ENCODE results near the gene ZDHHC14. TPM values are rescaled to one million over a fixed set of nuclear protein-coding genes. Genes with fewer than 3 reads are reported as not detected.

The ZDHHC14 gene
- total and polyA plus RNA-seq, 8 donors: 3.4 to 25.7 (median 7.4) TPM

DNA sequence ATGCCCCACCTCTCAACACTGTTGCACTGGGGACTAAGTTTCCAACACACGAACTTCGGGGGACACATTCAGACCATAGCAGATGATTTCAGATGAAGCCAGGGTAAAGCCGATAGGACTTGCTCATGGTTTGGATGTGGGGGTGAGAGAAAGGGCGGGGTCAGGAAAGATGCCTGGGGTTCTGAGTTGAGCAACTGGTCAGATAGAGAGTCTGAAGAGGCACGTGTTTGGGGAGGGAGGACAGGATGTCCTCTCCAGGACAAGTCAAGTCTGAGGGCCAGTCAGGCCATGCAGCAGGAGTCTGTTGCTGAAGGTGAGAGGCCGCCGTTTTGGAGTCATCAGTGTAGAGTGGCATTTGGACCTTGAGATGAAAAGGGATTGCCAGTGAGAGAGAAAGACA lies 244.1 kb downstream of the ZDHHC14 start:
- H3K9me3 ChIP-seq: no peaks in the 10 kb centered on the region
- H3K27me3 ChIP-seq: no peaks in the 10 kb centered on the region
- H3K4me3 ChIP-seq: no peak overlapping the region
- WGBS, 5 donors: 88 to 92% (median 90%) methylated on average over 7 of the region's 7 CpGs
- no peak overlapping the region for H3K27ac ChIP-seq
- TF ChIP-seq POLR2AphosphoS5 (IDR thresholded peaks at IDR 0.05): no peak
- no peaks in the 10 kb centered on the region for H3K4me1 ChIP-seq
- intact Hi-C loops (cut with DNase I; ENCODE audit: low total_unique reads): no loop called here
- DNase-seq: no peak
- no peaks in the 10 kb centered on the region for H3K36me3 ChIP-seq

DNA sequence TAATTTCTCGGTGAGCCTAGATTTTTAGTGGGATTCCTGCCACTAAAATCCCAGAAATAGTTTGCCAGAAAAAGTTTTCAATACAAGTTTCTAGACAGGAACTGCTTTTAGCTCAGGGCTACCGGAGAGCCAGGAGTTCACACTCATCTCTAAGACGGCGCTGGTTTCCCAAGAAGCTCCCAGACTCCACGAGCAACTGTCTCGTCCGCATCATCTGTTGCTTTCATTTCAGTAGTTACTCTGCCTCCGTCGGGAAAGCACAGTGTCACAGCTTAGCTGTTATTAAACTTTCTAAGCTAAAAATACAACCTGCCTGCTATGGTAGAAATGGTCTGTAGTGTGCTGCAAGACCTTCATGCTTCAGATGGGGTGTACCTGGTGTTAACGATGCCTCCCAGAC lies 244.8 kb downstream of the ZDHHC14 start:
- no peaks in the 10 kb centered on the region for H3K27me3 ChIP-seq
- H3K9me3 ChIP-seq: no peaks in the 10 kb centered on the region
- H3K4me3 ChIP-seq: no peak overlapping the region
- no peak for TF ChIP-seq POLR2AphosphoS5 (IDR thresholded peaks at IDR 0.05)
- TF ChIP-seq, protein P1, sequence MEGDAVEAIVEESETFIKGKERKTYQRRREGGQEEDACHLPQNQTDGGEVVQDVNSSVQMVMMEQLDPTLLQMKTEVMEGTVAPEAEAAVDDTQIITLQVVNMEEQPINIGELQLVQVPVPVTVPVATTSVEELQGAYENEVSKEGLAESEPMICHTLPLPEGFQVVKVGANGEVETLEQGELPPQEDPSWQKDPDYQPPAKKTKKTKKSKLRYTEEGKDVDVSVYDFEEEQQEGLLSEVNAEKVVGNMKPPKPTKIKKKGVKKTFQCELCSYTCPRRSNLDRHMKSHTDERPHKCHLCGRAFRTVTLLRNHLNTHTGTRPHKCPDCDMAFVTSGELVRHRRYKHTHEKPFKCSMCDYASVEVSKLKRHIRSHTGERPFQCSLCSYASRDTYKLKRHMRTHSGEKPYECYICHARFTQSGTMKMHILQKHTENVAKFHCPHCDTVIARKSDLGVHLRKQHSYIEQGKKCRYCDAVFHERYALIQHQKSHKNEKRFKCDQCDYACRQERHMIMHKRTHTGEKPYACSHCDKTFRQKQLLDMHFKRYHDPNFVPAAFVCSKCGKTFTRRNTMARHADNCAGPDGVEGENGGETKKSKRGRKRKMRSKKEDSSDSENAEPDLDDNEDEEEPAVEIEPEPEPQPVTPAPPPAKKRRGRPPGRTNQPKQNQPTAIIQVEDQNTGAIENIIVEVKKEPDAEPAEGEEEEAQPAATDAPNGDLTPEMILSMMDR (IDR thresholded peaks at IDR 0.05): no peak
- no peak for DNase-seq
- H3K4me1 ChIP-seq: no peaks in the 10 kb centered on the region
- H3K27ac ChIP-seq: no peak overlapping the region
- H3K36me3 ChIP-seq: no peaks in the 10 kb centered on the region
- WGBS, 5 donors: 75 to 90% (median 79%) methylated on average over 10 of the region's 10 CpGs
- intact Hi-C loops (cut with DNase I; ENCODE audit: low total_unique reads): no loop called here

DNA sequence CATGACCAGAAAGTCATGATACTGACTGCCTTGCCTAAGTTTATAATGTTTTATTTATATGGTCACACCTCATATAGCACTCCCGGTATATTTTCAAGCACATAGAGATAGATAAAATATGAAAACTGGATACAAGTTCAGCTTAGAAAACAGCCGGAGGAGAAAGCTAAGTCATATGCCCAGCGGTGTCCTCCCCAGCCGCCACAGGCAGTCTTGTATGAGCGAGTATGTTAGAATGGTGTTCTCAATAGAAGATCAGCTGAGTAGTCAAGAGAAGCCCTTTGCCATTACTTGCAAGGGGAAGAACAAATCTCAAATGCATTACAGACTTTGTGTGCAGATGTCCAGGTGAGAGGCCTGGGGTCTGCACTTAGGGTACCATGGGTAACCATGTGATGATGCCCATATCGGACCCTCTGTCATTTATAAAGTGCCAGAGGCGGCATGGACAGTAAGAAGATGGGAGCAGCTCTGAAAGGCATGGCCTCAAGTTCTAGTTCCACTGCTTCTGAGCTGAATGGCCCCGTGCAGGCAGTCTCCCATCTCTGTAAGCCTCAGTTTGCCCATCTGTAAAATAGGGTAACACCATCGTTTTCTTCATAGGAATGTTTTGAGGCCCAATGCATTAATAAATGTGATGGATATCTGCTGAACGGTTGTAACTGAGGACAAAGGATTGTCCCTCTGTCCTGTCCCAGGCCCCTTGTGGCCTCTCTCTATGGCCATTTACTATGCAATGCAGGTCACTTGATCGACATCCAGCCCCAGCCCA lies 246.4 kb downstream of the ZDHHC14 start:
- Histone ChIP-seq H3K9me3 (no peaks in the 10 kb centered on the region), H3K36me3 (no peaks in the 10 kb centered on the region), H3K4me1 (no peaks in the 10 kb centered on the region), H3K4me3 (no peak overlapping the region), H3K27ac (no peak overlapping the region), H3K27me3 (no peaks in the 10 kb centered on the region)
- WGBS, 5 donors: 84 to 91% (median 90%) methylated on average over 11 of the region's 11 CpGs
- TF ChIP-seq POLR2AphosphoS5 (IDR thresholded peaks at IDR 0.05): no peak
- TF ChIP-seq, protein P1 (IDR thresholded peaks at IDR 0.05): no peak
- no peak for TF ChIP-seq POLR2A (IDR thresholded peaks at IDR 0.05)
- TF ChIP-seq EP300 (IDR thresholded peaks at IDR 0.05): no peak
- no peak for DNase-seq
- intact Hi-C loops (cut with DNase I; ENCODE audit: low total_unique reads): no loop called here

DNA sequence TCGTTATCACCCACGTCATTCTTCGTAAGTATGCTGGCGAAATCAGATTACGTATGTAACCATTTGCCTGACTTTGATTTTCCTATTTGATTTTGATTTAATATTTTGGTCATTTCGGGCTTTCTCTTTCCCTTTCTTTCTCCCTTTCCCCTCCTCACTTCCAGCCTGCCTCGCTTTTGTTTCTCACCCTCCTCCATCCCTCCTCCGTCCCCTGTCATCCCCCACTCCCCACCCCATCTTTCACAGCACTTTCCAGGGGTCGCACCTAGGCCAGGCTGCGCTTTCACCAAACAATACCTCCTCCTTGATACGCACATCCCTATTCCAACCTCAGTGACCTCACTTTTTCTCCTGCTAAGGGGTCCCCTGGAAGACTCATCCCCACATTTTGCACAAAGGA lies 247.5 kb downstream of the ZDHHC14 start:
- no peaks in the 10 kb centered on the region for H3K4me1 ChIP-seq
- H3K9me3 ChIP-seq: no peaks in the 10 kb centered on the region
- DNase-seq: no peak
- no peak overlapping the region for H3K4me3 ChIP-seq
- H3K36me3 ChIP-seq: peaks cover 0 to 8% (median 6%) of the 10 kb centered on the region in 4 donors
- TF ChIP-seq EP300 (IDR thresholded peaks at IDR 0.05) (no peak), POLR2AphosphoS5 (IDR thresholded peaks at IDR 0.05) (no peak), POLR2A (IDR thresholded peaks at IDR 0.05) (no peak)
- TF ChIP-seq, protein P1 (IDR thresholded peaks at IDR 0.05): no peak
- no peaks in the 10 kb centered on the region for H3K27me3 ChIP-seq
- 51 to 76% (median 64%) methylated on average over 11 of the region's 11 CpGs for WGBS, 5 donors
- H3K27ac ChIP-seq: no peak overlapping the region
- intact Hi-C loops (cut with DNase I; ENCODE audit: low total_unique reads): no loop called here

DNA sequence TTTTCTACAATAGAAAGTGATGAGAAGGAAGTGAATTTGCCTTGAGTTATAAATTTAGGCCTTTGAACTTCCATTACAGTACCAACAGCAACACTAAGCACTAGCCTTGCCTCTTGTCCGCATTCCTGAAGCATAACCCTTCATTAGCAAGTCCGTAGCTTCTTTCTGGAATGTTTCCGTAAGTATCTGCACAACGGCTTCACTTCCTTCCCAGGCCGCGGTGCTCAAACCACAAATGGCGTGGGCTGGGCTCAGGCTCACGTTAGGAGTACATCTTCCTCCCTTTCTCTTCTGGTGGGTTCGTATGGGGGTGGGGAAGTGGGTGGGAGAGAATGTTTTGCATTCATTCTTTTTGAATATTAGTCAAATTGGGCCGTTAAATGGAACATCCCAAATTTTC lies 248.2 kb downstream of the ZDHHC14 start:
- no peak for DNase-seq
- no peaks in the 10 kb centered on the region for H3K27me3 ChIP-seq
- intact Hi-C loops (cut with DNase I; ENCODE audit: low total_unique reads): no loop called here
- H3K27ac ChIP-seq: no peak overlapping the region
- no peak for TF ChIP-seq EP300 (IDR thresholded peaks at IDR 0.05)
- TF ChIP-seq, protein P1 (IDR thresholded peaks at IDR 0.05): no peak
- TF ChIP-seq POLR2AphosphoS5 (IDR thresholded peaks at IDR 0.05): no peak
- no peak for TF ChIP-seq POLR2A (IDR thresholded peaks at IDR 0.05)
- H3K36me3 ChIP-seq: peaks cover 0 to 11% (median 7%) of the 10 kb centered on the region in 4 donors
- H3K4me1 ChIP-seq: no peaks in the 10 kb centered on the region
- H3K9me3 ChIP-seq: no peaks in the 10 kb centered on the region
- no peak overlapping the region for H3K4me3 ChIP-seq
- 67 to 82% (median 78%) methylated on average over 10 of the region's 10 CpGs for WGBS, 5 donors
